ENCODE measurements around the gene F2RL3.

GRCh38 chr19:16928916-16929315 is 40.1 kb downstream of the F2RL3 start:
- TF ChIP-seq CTCF (IDR thresholded peaks at IDR 0.05) = no peak
- no peak for TF ChIP-seq ZFX (IDR thresholded peaks at IDR 0.05; ENCODE audit: borderline replicate concordance)

Measured in 22Rv1 (cell line).